ENCODE results near the gene KLHL11.
"Not testable (repeated sequence)": the region's sequence is repeated elsewhere in the genome, so short reads cannot be mapped to it uniquely, and the experiment has no call there.

- TF ChIP-seq, protein P1, sequence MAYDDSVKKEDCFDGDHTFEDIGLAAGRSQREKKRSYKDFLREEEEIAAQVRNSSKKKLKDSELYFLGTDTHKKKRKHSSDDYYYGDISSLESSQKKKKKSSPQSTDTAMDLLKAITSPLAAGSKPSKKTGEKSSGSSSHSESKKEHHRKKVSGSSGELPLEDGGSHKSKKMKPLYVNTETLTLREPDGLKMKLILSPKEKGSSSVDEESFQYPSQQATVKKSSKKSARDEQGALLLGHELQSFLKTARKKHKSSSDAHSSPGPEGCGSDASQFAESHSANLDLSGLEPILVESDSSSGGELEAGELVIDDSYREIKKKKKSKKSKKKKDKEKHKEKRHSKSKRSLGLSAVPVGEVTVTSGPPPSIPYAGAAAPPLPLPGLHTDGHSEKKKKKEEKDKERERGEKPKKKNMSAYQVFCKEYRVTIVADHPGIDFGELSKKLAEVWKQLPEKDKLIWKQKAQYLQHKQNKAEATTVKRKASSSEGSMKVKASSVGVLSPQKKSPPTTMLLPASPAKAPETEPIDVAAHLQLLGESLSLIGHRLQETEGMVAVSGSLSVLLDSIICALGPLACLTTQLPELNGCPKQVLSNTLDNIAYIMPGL (CRISPR knock-in tag; IDR thresholded peaks at IDR 0.05), result not testable (repeated sequence)
- TF ChIP-seq HNRNPL (IDR thresholded peaks at IDR 0.05; ENCODE audit: low read depth, low read length); CTCF (IDR thresholded peaks at IDR 0.05 in 2 of 3, conservative IDR thresholded peaks at IDR 0.05 in 1 of 3; ENCODE audit: insufficient read depth in 2 of 3, low read depth in 1 of 3, low read length in 3 of 3); VEZF1 (CRISPR knock-in tag; IDR thresholded peaks at IDR 0.05); POLR2A (conservative IDR thresholded peaks at IDR 0.05); RCOR1 (IDR thresholded peaks at IDR 0.05; ENCODE audit: borderline replicate concordance in 1 of 2, low read depth in 2 of 2, low read length in 2 of 2): not testable (repeated sequence)
- TF ChIP-seq, protein P2, sequence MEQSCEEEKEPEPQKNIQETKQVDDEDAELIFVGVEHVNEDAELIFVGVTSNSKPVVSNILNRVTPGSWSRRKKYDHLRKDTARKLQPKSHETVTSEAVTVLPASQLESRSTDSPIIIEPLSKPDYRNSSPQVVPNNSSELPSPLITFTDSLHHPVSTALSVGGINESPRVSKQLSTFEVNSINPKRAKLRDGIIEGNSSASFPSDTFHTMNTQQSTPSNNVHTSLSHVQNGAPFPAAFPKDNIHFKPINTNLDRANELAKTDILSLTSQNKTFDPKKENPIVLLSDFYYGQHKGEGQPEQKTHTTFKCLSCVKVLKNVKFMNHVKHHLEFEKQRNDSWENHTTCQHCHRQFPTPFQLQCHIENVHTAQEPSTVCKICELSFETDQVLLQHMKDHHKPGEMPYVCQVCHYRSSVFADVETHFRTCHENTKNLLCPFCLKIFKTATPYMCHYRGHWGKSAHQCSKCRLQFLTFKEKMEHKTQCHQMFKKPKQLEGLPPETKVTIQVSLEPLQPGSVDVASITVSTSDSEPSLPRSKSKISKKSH (CRISPR knock-in tag; IDR thresholded peaks at IDR 0.05), result not testable (repeated sequence)
Measured at GRCh38 chr17:41851382-41851781, 13.8 kb downstream of the KLHL11 start.

Measured in K562 (cell line).